ENCODE data around the gene CLDN8.

CLDN8 gene

GRCh38 chr21:30255679-30256078 is 39.8 kb upstream of the CLDN8 start:
- Histone ChIP-seq H2AFZ (ENCODE audit: low read length) (no peak overlapping the region), H3K4me1 (ENCODE audit: insufficient read depth, low read length, severe bottlenecking) (no peaks in the 10 kb centered on the region), H3K27ac (ENCODE audit: low read depth, low read length, poor library complexity, severe bottlenecking) (no peak overlapping the region), H3K9me3 (ENCODE audit: low read length) (no peaks in the 10 kb centered on the region), H3K27me3 (ENCODE audit: insufficient read depth, low read length) (no peaks in the 10 kb centered on the region), H3K9me2 (ENCODE audit: low read depth, low read length) (no peaks in the 10 kb centered on the region), H3K9ac (ENCODE audit: low read length) (no peak overlapping the region), H3K4me2 (ENCODE audit: low read length) (no peak overlapping the region), H3K4me3 (ENCODE audit: low read depth, low read length, poor library complexity, severe bottlenecking) (no peak overlapping the region), H3K36me3 (ENCODE audit: insufficient read depth, low read length) (no peaks in the 10 kb centered on the region), H4K20me1 (ENCODE audit: insufficient read depth, low read length) (no peaks in the 10 kb centered on the region), H3F3A (ENCODE audit: insufficient read depth, low read length) (no peaks in the 10 kb centered on the region), H3K79me2 (ENCODE audit: insufficient read depth, low read length) (no peaks in the 10 kb centered on the region)
- TF ChIP-seq CTCF (IDR thresholded peaks at IDR 0.05; ENCODE audit: low read length) (no peak), EZH2 (IDR thresholded peaks at IDR 0.05; ENCODE audit: borderline replicate concordance, low read length) (no peak)

- no peaks in the 10 kb centered on the region for H3K27me3 ChIP-seq (ENCODE audit: insufficient read depth, low read length)
- no peaks in the 10 kb centered on the region for H3K79me2 ChIP-seq (ENCODE audit: insufficient read depth, low read length)
- TF ChIP-seq EZH2 (IDR thresholded peaks at IDR 0.05; ENCODE audit: borderline replicate concordance, low read length) (no peak), CTCF (IDR thresholded peaks at IDR 0.05; ENCODE audit: low read length) (no peak)
- H3F3A ChIP-seq (ENCODE audit: insufficient read depth, low read length), result no peaks in the 10 kb centered on the region
- no peak overlapping the region for H3K27ac ChIP-seq (ENCODE audit: low read depth, low read length, poor library complexity, severe bottlenecking)
- H3K4me2 ChIP-seq (ENCODE audit: low read length), result no peak overlapping the region
- H3K4me1 ChIP-seq (ENCODE audit: insufficient read depth, low read length, severe bottlenecking), result no peaks in the 10 kb centered on the region
- H4K20me1 ChIP-seq (ENCODE audit: insufficient read depth, low read length), result no peaks in the 10 kb centered on the region
- H3K9me2 ChIP-seq (ENCODE audit: low read depth, low read length), result no peaks in the 10 kb centered on the region
- no peak overlapping the region for H2AFZ ChIP-seq (ENCODE audit: low read length)
- H3K36me3 ChIP-seq (ENCODE audit: insufficient read depth, low read length), result no peaks in the 10 kb centered on the region
- no peaks in the 10 kb centered on the region for H3K9me3 ChIP-seq (ENCODE audit: low read length)
- no peak overlapping the region for H3K4me3 ChIP-seq (ENCODE audit: low read depth, low read length, poor library complexity, severe bottlenecking)
- H3K9ac ChIP-seq (ENCODE audit: low read length), result no peak overlapping the region
Measured at GRCh38 chr21:30251781-30252180, 35.9 kb upstream of the CLDN8 start.

- TF ChIP-seq EZH2 (IDR thresholded peaks at IDR 0.05; ENCODE audit: borderline replicate concordance, low read length) (no peak), CTCF (IDR thresholded peaks at IDR 0.05; ENCODE audit: low read length) (no peak)
- Histone ChIP-seq H3K4me1 (ENCODE audit: insufficient read depth, low read length, severe bottlenecking) (no peaks in the 10 kb centered on the region), H2AFZ (ENCODE audit: low read length) (no peak overlapping the region), H3K9me2 (ENCODE audit: low read depth, low read length) (no peaks in the 10 kb centered on the region), H3K9me3 (ENCODE audit: low read length) (no peaks in the 10 kb centered on the region), H3K4me3 (ENCODE audit: low read depth, low read length, poor library complexity, severe bottlenecking) (no peak overlapping the region), H3K27ac (ENCODE audit: low read depth, low read length, poor library complexity, severe bottlenecking) (no peak overlapping the region), H3K27me3 (ENCODE audit: insufficient read depth, low read length) (no peaks in the 10 kb centered on the region), H3K9ac (ENCODE audit: low read length) (no peak overlapping the region), H3K4me2 (ENCODE audit: low read length) (no peak overlapping the region), H3F3A (ENCODE audit: insufficient read depth, low read length) (no peaks in the 10 kb centered on the region), H3K36me3 (ENCODE audit: insufficient read depth, low read length) (no peaks in the 10 kb centered on the region), H3K79me2 (ENCODE audit: insufficient read depth, low read length) (no peaks in the 10 kb centered on the region), H4K20me1 (ENCODE audit: insufficient read depth, low read length) (no peaks in the 10 kb centered on the region)
Measured at GRCh38 chr21:30249936-30250335, 34.0 kb upstream of the CLDN8 start.
